WTC11 (cell line): ENCODE data around the gene MYO18A.

ENCODE experiments used
- ETV6 ChIP-seq: sonication (generic); formaldehyde crosslinking; IDR thresholded peaks from 2 replicates; pipeline ENCODE4 v1.8.1; 2022; ENCODE audit warnings: mild to moderate bottlenecking, missing genetic modification reagents
- JUN ChIP-seq: sonication (generic); formaldehyde crosslinking; IDR thresholded peaks from 2 replicates; pipeline ENCODE4 v1.8.0; 2023; ENCODE audit warnings: mild to moderate bottlenecking, missing genetic modification reagents
- MXD4 ChIP-seq: fragments of 250-450 bp; sonication (Bioruptor Pico); IDR thresholded peaks from 2 replicates; pipeline ENCODE4 v1.8.0; 2021; ENCODE audit warnings: mild to moderate bottlenecking, moderate library complexity, borderline replicate concordance
- NR2C2 ChIP-seq: sonication (generic); formaldehyde crosslinking; IDR thresholded peaks from 2 replicates; pipeline ENCODE4 v1.8.0; 2022; ENCODE audit warnings: mild to moderate bottlenecking, missing genetic modification reagents
- TCF7 ChIP-seq: sonication (generic); formaldehyde crosslinking; IDR thresholded peaks from 2 replicates; pipeline ENCODE4 v1.8.0; 2022; ENCODE audit warnings: mild to moderate bottlenecking, low read depth, missing genetic modification reagents, moderate library complexity
- ZBTB21 ChIP-seq: sonication (generic); formaldehyde crosslinking; IDR thresholded peaks from 2 replicates; pipeline ENCODE4 v1.8.1; 2023; ENCODE audit warnings: mild to moderate bottlenecking, missing genetic modification reagents, borderline replicate concordance
- ZNF263 ChIP-seq: sonication (generic); formaldehyde crosslinking; IDR thresholded peaks from 2 replicates; pipeline ENCODE4 v1.8.1; 2022; ENCODE audit warnings: low read depth, mild to moderate bottlenecking, moderate library complexity, missing genetic modification reagents
- TF ChIP-seq, protein P1 (sequence below): fragments of 200-600 bp; IDR thresholded peaks from 2 replicates; pipeline ENCODE4 v1.8.0; 2022; ENCODE audit warnings: antibody characterized with exemption
- TF ChIP-seq, protein P2 (sequence below): sonication (generic); formaldehyde crosslinking; IDR thresholded peaks from 2 replicates; pipeline ENCODE4 v1.8.1; 2022; ENCODE audit warnings: missing genetic modification reagents, borderline replicate concordance

DNA sequence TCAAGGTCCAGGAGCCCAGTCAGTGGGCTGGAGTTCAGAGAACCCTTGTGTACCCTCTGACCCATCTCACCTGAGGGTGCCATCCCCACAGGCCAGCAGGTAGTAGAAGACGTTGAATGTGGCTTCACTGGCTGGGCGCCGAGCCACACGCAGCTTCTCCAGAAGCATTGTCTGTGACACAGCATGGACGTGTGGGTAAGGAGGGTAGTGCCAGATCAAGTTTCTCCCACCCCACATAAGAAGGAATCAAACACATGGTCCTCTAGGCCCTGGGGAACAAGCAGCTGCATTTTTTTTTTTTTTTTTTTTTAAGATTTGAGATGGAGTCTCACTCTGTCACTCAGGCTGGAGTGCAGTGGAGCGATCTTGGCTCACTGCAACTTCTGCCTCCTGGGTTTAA, 60.9 kb downstream of the MYO18A start:
- TF ChIP-seq, protein P1, sequence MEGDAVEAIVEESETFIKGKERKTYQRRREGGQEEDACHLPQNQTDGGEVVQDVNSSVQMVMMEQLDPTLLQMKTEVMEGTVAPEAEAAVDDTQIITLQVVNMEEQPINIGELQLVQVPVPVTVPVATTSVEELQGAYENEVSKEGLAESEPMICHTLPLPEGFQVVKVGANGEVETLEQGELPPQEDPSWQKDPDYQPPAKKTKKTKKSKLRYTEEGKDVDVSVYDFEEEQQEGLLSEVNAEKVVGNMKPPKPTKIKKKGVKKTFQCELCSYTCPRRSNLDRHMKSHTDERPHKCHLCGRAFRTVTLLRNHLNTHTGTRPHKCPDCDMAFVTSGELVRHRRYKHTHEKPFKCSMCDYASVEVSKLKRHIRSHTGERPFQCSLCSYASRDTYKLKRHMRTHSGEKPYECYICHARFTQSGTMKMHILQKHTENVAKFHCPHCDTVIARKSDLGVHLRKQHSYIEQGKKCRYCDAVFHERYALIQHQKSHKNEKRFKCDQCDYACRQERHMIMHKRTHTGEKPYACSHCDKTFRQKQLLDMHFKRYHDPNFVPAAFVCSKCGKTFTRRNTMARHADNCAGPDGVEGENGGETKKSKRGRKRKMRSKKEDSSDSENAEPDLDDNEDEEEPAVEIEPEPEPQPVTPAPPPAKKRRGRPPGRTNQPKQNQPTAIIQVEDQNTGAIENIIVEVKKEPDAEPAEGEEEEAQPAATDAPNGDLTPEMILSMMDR: no peak
- TF ChIP-seq MXD4 (CRISPR knock-in tag) (no peak), JUN (CRISPR knock-in tag) (no peak), NR2C2 (CRISPR knock-in tag) (no peak), TCF7 (no peak), ETV6 (CRISPR knock-in tag) (no peak), ZNF263 (CRISPR knock-in tag) (no peak), ZBTB21 (CRISPR knock-in tag) (no peak)
- TF ChIP-seq, protein P2, sequence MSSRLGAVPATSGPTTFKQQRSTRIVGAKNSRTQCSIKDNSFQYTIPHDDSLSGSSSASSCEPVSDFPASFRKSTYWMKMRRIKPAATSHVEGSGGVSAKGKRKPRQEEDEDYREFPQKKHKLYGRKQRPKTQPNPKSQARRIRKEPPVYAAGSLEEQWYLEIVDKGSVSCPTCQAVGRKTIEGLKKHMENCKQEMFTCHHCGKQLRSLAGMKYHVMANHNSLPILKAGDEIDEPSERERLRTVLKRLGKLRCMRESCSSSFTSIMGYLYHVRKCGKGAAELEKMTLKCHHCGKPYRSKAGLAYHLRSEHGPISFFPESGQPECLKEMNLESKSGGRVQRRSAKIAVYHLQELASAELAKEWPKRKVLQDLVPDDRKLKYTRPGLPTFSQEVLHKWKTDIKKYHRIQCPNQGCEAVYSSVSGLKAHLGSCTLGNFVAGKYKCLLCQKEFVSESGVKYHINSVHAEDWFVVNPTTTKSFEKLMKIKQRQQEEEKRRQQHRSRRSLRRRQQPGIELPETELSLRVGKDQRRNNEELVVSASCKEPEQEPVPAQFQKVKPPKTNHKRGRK: no peak
